NCI-H345 (cell line): ENCODE results near the gene KCNQ1OT1.

Experiments used
- DNase-seq: peaks from one replicate; lab custom pipeline; 2025; lab: John Stamatoyannopoulos, UW

Gene KCNQ1OT1

GRCh38 chr11:2702771-2703362, 3.1 kb upstream of the KCNQ1OT1 start:
- no peak for DNase-seq

- no peak for DNase-seq
Observed at GRCh38 chr11:2701898-2702434, 2.2 kb upstream of the KCNQ1OT1 start.

GRCh38 chr11:2701230-2701629, 1.4 kb upstream of the KCNQ1OT1 start:
- no peak for DNase-seq

GRCh38 chr11:2700415-2701211, 819 bp upstream of the KCNQ1OT1 start:
- DNase-seq = no peak

- no peak for DNase-seq
Observed at GRCh38 chr11:2699185-2699530, 636 bp downstream of the KCNQ1OT1 start.

- no peak for DNase-seq
Observed at GRCh38 chr11:2698386-2699184, 1.2 kb downstream of the KCNQ1OT1 start.

- DNase-seq = no peak
Observed at GRCh38 chr11:2697866-2698265, 1.9 kb downstream of the KCNQ1OT1 start.

- DNase-seq = no peak
Observed at GRCh38 chr11:2696455-2696854, 3.3 kb downstream of the KCNQ1OT1 start.

GRCh38 chr11:2694995-2695939, 4.5 kb downstream of the KCNQ1OT1 start:
- no peak for DNase-seq

GRCh38 chr11:2694495-2694894, 5.3 kb downstream of the KCNQ1OT1 start:
- no peak for DNase-seq

- no peak for DNase-seq
Observed at GRCh38 chr11:2693271-2694261, 6.2 kb downstream of the KCNQ1OT1 start.

GRCh38 chr11:2691991-2692875, 7.6 kb downstream of the KCNQ1OT1 start:
- peak; percentile 81 for DNase-seq

GRCh38 chr11:2691355-2691761, 8.4 kb downstream of the KCNQ1OT1 start:
- DNase-seq = no peak

- DNase-seq = no peak
Observed at GRCh38 chr11:2690596-2691354, 9.0 kb downstream of the KCNQ1OT1 start.

- no peak for DNase-seq
Observed at GRCh38 chr11:2689651-2690575, 9.9 kb downstream of the KCNQ1OT1 start.

GRCh38 chr11:2688381-2689231, 11.2 kb downstream of the KCNQ1OT1 start:
- DNase-seq = no peak
